Loucy (cell line): Measurements from ENCODE around the gene CREBBP.

ENCODE experiments used
- EZH2phosphoT487 ChIP-seq: fragments of 200-600 bp; IDR thresholded peaks from 2 replicates; pipeline ENCODE4 v1.6.1; 2018; ENCODE audit warnings: antibody characterized with exemption, mild to moderate bottlenecking, moderate library complexity, borderline replicate concordance
- TF ChIP-seq, protein P1 (sequence below): fragments of 200-600 bp; sonication (generic); conservative IDR thresholded peaks from 2 replicates; pipeline ENCODE4 v1.5.1; 2014; ENCODE audit warnings: mild to moderate bottlenecking, antibody characterized with exemption, low read length

DNA sequence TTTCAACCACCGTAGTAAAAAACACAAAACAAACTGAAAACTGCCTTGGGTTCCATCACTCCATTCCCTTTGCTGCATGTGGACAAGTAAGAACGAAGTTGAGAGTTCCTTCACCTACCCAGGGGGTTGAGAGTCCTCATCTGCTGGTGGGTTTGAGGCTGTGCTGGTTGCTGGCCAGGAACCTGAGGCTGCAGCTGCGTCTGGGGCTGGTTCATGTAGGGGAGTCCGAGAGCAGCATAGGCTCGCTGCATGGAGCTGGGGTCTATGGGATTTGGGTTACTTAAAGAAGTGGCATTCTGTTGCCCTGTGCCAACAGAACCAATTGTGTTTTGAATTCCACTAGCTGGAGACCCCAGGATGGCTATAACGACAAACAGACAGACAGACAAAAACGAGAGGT, 97.9 kb downstream of the CREBBP start:
- TF ChIP-seq, protein P1, sequence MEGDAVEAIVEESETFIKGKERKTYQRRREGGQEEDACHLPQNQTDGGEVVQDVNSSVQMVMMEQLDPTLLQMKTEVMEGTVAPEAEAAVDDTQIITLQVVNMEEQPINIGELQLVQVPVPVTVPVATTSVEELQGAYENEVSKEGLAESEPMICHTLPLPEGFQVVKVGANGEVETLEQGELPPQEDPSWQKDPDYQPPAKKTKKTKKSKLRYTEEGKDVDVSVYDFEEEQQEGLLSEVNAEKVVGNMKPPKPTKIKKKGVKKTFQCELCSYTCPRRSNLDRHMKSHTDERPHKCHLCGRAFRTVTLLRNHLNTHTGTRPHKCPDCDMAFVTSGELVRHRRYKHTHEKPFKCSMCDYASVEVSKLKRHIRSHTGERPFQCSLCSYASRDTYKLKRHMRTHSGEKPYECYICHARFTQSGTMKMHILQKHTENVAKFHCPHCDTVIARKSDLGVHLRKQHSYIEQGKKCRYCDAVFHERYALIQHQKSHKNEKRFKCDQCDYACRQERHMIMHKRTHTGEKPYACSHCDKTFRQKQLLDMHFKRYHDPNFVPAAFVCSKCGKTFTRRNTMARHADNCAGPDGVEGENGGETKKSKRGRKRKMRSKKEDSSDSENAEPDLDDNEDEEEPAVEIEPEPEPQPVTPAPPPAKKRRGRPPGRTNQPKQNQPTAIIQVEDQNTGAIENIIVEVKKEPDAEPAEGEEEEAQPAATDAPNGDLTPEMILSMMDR = no peak
- no peak for TF ChIP-seq EZH2phosphoT487
